Spleen (tissue), 11 donors: ENCODE measurements around the gene ITSN1. TPM values are rescaled to one million over a fixed set of nuclear protein-coding genes. Genes with fewer than 3 reads are reported as not detected.
A peak's percentile ranks its signal among the peaks of the same experiment; 100 is the strongest.

Source experiments
- DNase-seq: peaks from one replicate; pipeline ENCODE4 v3.0.0-alpha.2; 2020
- H3K27ac ChIP-seq, 8 donors: fragments of 200-600 bp; sonication (generic) in 7 of 8; 1 replicate in 4 of 8; 2 replicates in 4 of 8; pipeline versions ENCODE4 v1.5.0 to v1.8.0; 2016 to 2021; ENCODE audit warnings: inconsistent platforms in 4 of 8, mild to moderate bottlenecking in 4 of 8, moderate library complexity in 1 of 8
- H3K27me3 ChIP-seq, 7 donors: fragments of 200-600 bp; sonication (generic) in 6 of 7; replicated peaks in 1 of 7; 1 replicate in 4 of 7; 2 replicates in 3 of 7; pipeline versions ENCODE4 v1.5.0 to v1.8.0; 2016 to 2021; ENCODE audit warnings: inconsistent platforms in 3 of 7, mild to moderate bottlenecking in 1 of 7
- H3K36me3 ChIP-seq, 6 donors: fragments of 200-600 bp; sonication (generic) in 5 of 6; 1 replicate in 4 of 6; 2 replicates in 2 of 6; pipeline versions ENCODE4 v1.5.0 to v1.8.0; 2016 to 2021; ENCODE audit warnings: inconsistent platforms in 2 of 6
- H3K4me1 ChIP-seq, 6 donors: fragments of 200-600 bp; sonication (generic) in 5 of 6; 1 replicate in 3 of 6; 2 replicates in 3 of 6; pipeline versions ENCODE4 v1.5.0 to v1.8.0; 2016 to 2021; ENCODE audit warnings: inconsistent platforms in 3 of 6
- H3K4me3 ChIP-seq, 8 donors: fragments of 200-600 bp; sonication (generic) in 7 of 8; 1 replicate in 4 of 8; 2 replicates in 4 of 8; pipeline versions ENCODE4 v1.5.0 to v1.8.0; 2016 to 2021; ENCODE audit warnings: inconsistent platforms in 4 of 8, mild to moderate bottlenecking in 4 of 8, moderate library complexity in 2 of 8
- H3K9me3 ChIP-seq, 8 donors: fragments of 200-600 bp; sonication (generic) in 7 of 8; 1 replicate in 4 of 8; 2 replicates in 4 of 8; pipeline versions ENCODE4 v1.5.0 to v1.8.0; 2016 to 2021; ENCODE audit warnings: inconsistent platforms in 4 of 8
- CTCF ChIP-seq, 11 experiments: fragments of 200-600 bp in 7 of 11; fragments of 450-650 bp in 4 of 11; sonication (generic) in 4 of 11; IDR thresholded peaks in 8 of 11; conservative IDR thresholded peaks in 3 of 11; 1 replicate in 7 of 11; 2 replicates in 4 of 11; pipeline versions ENCODE4 v1.4.0 to v1.8.0; 2016 to 2021; ENCODE audit warnings: antibody characterized with exemption in 11 of 11, inconsistent platforms in 4 of 11, mild to moderate bottlenecking in 1 of 11
- POLR2A ChIP-seq, 3 donors: fragments of 450-650 bp; IDR thresholded peaks; one replicate each; pipeline ENCODE4 v1.5.1; 2017; ENCODE audit warnings: antibody characterized with exemption in 3 of 3, mild to moderate bottlenecking in 1 of 3
- POLR2AphosphoS5 ChIP-seq, 3 donors: sonication (generic); formaldehyde crosslinking; IDR thresholded peaks; one replicate each; pipeline ENCODE4 v1.5.1; 2017; ENCODE audit warnings: antibody characterized with exemption in 3 of 3
- WGBS, 5 donors: extraction: QIAGEN DNeasy Blood & Tissue Kit in 3 of 5; methylation state at CpG; one replicate each; pipeline versions ENCODE4 v1.1.5 to v1.1.7; 2013 to 2018; 5-methylcytosine and 5-hydroxymethylcytosine counted together
- intact Hi-C: fragments of 100-400 bp; cut with DNase I; formaldehyde crosslinking; loops from one replicate; pipeline ENCODE4 v1.15.0; 2023; ENCODE audit warnings: low total_unique reads
- polyA plus RNA-seq, 3 donors: library from polyadenylated mRNA; stranded (reverse); fragments of 200-250 nt; gene quantifications; one replicate each; pipeline ENCODE4 v1.2.1, GENCODE V29; 2013
- total RNA-seq, 7 donors: library from RNA; depleted of rRNA in 3 of 7; stranded (reverse); fragments of >200 nt in 3 of 7; fragmentation: NEBNext Ultra II Directional in 4 of 7; extraction: Animal tissue kit (Norgen Biotek cat#: 25700) in 4 of 7; gene quantifications; one replicate each; pipeline versions ENCODE4 v1.1.0 to v1.2.1, GENCODE V29; 2016 to 2021
- donor health status: healthy with polysubstance abuse.
- donor health status: DM: no; HTN: no; CAD: no; lungs with moderate emphysema.
- donor health status: DM: no; HTN: no; CAD: no.
- donor health status: Bipolar disorder and iron deficiency.
- donor health status: healthy.
- donor health status: DM: no; HTN: no; CAD: no.
- donor health status: DM: yes; HTN: yes; CAD: no.

ITSN1 gene
- total and polyA plus RNA-seq, 10 donors = 4.1 to 89.0 (median 42.6) TPM

GRCh38 chr21:33663241-33663640 is 20.9 kb downstream of the ITSN1 start:
- Histone ChIP-seq H3K9me3 (peaks cover 0 to 4% (median 0%) of the 10 kb centered on the region in 8 donors), H3K4me1 (peaks cover 0 to 29% (median 14%) of the 10 kb centered on the region in 6 donors), H3K4me3 (no peak overlapping the region), H3K27ac (no peak overlapping the region), H3K36me3 (no peaks in the 10 kb centered on the region), H3K27me3 (no peaks in the 10 kb centered on the region)
- TF ChIP-seq POLR2AphosphoS5 (IDR thresholded peaks at IDR 0.05) (no peak), POLR2A (IDR thresholded peaks at IDR 0.05) (no peak), CTCF (IDR thresholded peaks at IDR 0.05 in 8 of 11, conservative IDR thresholded peaks at IDR 0.05 in 3 of 11) (no peak)
- 89 to 99% (median 95%) methylated on average over 2 of the region's 2 CpGs for WGBS, 5 donors
- intact Hi-C loops = no loop called here
- no peak for DNase-seq

- Histone ChIP-seq H3K27ac (no peak overlapping the region), H3K36me3 (no peaks in the 10 kb centered on the region), H3K4me3 (no peak overlapping the region), H3K4me1 (peaks cover 0 to 30% (median 13%) of the 10 kb centered on the region in 6 donors), H3K27me3 (no peaks in the 10 kb centered on the region), H3K9me3 (peaks cover 0 to 4% (median 0%) of the 10 kb centered on the region in 8 donors)
- TF ChIP-seq POLR2AphosphoS5 (IDR thresholded peaks at IDR 0.05) = no peak
- no peak for TF ChIP-seq POLR2A (IDR thresholded peaks at IDR 0.05)
- TF ChIP-seq CTCF (IDR thresholded peaks at IDR 0.05 in 8 of 11, conservative IDR thresholded peaks at IDR 0.05 in 3 of 11) = no peak
- WGBS, 5 donors = 90 to 96% (median 93%) methylated on average over 3 of the region's 3 CpGs
- intact Hi-C loops = no loop called here
- DNase-seq = no peak
Measured at GRCh38 chr21:33664135-33664534, 21.8 kb downstream of the ITSN1 start.

GRCh38 chr21:33666153-33666552 is 23.9 kb downstream of the ITSN1 start:
- DNase-seq = no peak
- no peak overlapping the region for H3K27ac ChIP-seq
- H3K36me3 ChIP-seq = no peaks in the 10 kb centered on the region
- no peaks in the 10 kb centered on the region for H3K27me3 ChIP-seq
- intact Hi-C loops = no loop called here
- H3K4me3 ChIP-seq = no peak overlapping the region
- peaks cover 0 to 4% (median 0%) of the 10 kb centered on the region in 8 donors for H3K9me3 ChIP-seq
- 87 to 95% (median 92%) methylated on average over 2 of the region's 2 CpGs for WGBS, 5 donors
- peaks cover 0 to 23% (median 9%) of the 10 kb centered on the region in 6 donors for H3K4me1 ChIP-seq
- no peak for TF ChIP-seq POLR2AphosphoS5 (IDR thresholded peaks at IDR 0.05)
- TF ChIP-seq CTCF (IDR thresholded peaks at IDR 0.05 in 8 of 11, conservative IDR thresholded peaks at IDR 0.05 in 3 of 11) = no peak
- TF ChIP-seq POLR2A (IDR thresholded peaks at IDR 0.05) = no peak

GRCh38 chr21:33667636-33668035 is 25.3 kb downstream of the ITSN1 start:
- Histone ChIP-seq H3K27me3 (no peaks in the 10 kb centered on the region), H3K4me1 (peaks cover 0 to 18% (median 9%) of the 10 kb centered on the region in 6 donors), H3K36me3 (no peaks in the 10 kb centered on the region), H3K9me3 (no peaks in the 10 kb centered on the region), H3K27ac (peak overlapping the region in 4 of 8 donors; percentile 10 to 18 (median 14)), H3K4me3 (no peak overlapping the region)
- intact Hi-C loops = no loop called here
- no peak for DNase-seq
- WGBS, 5 donors = 72 to 82% (median 81%) methylated on average over 6 of the region's 6 CpGs
- TF ChIP-seq CTCF (IDR thresholded peaks at IDR 0.05 in 8 of 11, conservative IDR thresholded peaks at IDR 0.05 in 3 of 11) (no peak), POLR2A (IDR thresholded peaks at IDR 0.05) (no peak), POLR2AphosphoS5 (IDR thresholded peaks at IDR 0.05) (no peak)
